ENCODE data around the gene PRKG1.

The PRKG1 gene

DNA sequence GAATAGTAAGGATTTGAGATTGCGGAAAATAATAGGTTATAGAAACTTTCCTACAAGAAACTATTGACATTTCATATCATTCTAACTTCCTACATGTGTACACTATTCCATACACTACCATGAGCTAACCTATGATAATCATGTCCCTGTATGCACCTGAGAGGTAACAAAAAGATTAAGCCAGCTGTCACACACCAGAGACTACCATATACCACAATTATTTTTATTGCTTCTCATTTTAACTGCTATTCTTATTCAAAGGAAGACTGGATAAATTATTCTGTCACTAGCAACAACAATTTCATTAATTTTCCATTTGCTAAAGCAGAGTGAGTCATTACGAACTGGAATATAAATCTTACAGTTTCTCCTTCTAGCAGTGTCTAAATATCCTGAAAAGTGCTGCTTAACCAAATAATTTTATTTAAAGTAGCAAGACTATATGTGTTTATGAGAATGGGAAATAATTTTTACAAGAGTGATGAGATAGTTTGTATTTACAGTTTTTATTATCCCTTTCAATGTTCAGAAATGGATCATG is 1004.2 kb downstream of the PRKG1 start:
- no peak for DNase-seq
- ATAC-seq (ENCODE audit: insufficient read depth, low read depth) = no peak
- Histone ChIP-seq H3K36me3 (ENCODE audit: insufficient read depth, low read length) (no peaks in the 10 kb centered on the region), H3K27me3 (ENCODE audit: insufficient read depth, low read length, poor library complexity) (no peaks in the 10 kb centered on the region), H3K9me3 (ENCODE audit: insufficient read depth, low read length, severe bottlenecking) (no peaks in the 10 kb centered on the region), H3K4me2 (ENCODE audit: insufficient read depth, low read length) (no peak overlapping the region), H3K27ac (ENCODE audit: low read length) (no peak overlapping the region), H2AFZ (ENCODE audit: low read depth, low read length) (no peak overlapping the region), H3K4me1 (ENCODE audit: insufficient read depth, low read length) (no peaks in the 10 kb centered on the region), H3K9ac (ENCODE audit: low read depth, low read length) (no peak overlapping the region), H4K20me1 (ENCODE audit: insufficient read depth, low read length) (no peaks in the 10 kb centered on the region), H3K79me2 (ENCODE audit: insufficient read depth, low read length) (no peaks in the 10 kb centered on the region), H3K4me3 (ENCODE audit: low read depth in 1 of 2, low read length in 2 of 2) (no peak overlapping the region)
- TF ChIP-seq EZH2 (IDR thresholded peaks at IDR 0.05; ENCODE audit: borderline replicate concordance, low read depth, low read length, severe bottlenecking) = no peak
- TF ChIP-seq, protein P1, sequence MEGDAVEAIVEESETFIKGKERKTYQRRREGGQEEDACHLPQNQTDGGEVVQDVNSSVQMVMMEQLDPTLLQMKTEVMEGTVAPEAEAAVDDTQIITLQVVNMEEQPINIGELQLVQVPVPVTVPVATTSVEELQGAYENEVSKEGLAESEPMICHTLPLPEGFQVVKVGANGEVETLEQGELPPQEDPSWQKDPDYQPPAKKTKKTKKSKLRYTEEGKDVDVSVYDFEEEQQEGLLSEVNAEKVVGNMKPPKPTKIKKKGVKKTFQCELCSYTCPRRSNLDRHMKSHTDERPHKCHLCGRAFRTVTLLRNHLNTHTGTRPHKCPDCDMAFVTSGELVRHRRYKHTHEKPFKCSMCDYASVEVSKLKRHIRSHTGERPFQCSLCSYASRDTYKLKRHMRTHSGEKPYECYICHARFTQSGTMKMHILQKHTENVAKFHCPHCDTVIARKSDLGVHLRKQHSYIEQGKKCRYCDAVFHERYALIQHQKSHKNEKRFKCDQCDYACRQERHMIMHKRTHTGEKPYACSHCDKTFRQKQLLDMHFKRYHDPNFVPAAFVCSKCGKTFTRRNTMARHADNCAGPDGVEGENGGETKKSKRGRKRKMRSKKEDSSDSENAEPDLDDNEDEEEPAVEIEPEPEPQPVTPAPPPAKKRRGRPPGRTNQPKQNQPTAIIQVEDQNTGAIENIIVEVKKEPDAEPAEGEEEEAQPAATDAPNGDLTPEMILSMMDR (IDR thresholded peaks at IDR 0.05; ENCODE audit: borderline replicate concordance, extremely low read depth, low read length, poor library complexity, severe bottlenecking) = no peak

DNA sequence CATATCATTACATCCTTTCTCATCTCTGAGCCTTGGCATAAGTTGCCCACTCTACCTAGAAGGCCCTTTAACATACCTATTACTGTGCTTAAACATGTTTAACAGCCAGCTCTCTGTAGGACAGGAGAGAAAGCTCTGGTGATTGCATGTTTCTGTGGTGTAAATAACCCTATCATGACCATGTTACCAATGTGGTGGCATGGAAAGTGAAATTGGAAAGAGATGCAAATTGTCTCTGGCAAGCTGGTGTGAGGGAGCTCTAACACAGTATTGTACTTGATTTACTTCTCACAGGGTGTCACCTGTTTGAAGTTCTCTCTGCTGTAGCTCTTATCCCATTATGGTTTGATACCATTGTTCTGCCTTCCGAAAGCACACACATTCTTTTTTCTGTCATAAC is 1008.0 kb downstream of the PRKG1 start:
- H3K27me3 ChIP-seq (ENCODE audit: insufficient read depth, low read length, poor library complexity) = no peaks in the 10 kb centered on the region
- no peak for TF ChIP-seq EZH2 (IDR thresholded peaks at IDR 0.05; ENCODE audit: borderline replicate concordance, low read depth, low read length, severe bottlenecking)
- TF ChIP-seq, protein P1 (IDR thresholded peaks at IDR 0.05; ENCODE audit: borderline replicate concordance, extremely low read depth, low read length, poor library complexity, severe bottlenecking) = no peak
- no peak overlapping the region for H3K4me2 ChIP-seq (ENCODE audit: insufficient read depth, low read length)
- no peaks in the 10 kb centered on the region for H3K36me3 ChIP-seq (ENCODE audit: insufficient read depth, low read length)
- no peak for ATAC-seq (ENCODE audit: insufficient read depth, low read depth)
- DNase-seq = no peak
- H4K20me1 ChIP-seq (ENCODE audit: insufficient read depth, low read length) = no peaks in the 10 kb centered on the region
- no peaks in the 10 kb centered on the region for H3K79me2 ChIP-seq (ENCODE audit: insufficient read depth, low read length)
- H2AFZ ChIP-seq (ENCODE audit: low read depth, low read length) = no peak overlapping the region
- H3K9me3 ChIP-seq (ENCODE audit: insufficient read depth, low read length, severe bottlenecking) = no peaks in the 10 kb centered on the region
- H3K9ac ChIP-seq (ENCODE audit: low read depth, low read length) = no peak overlapping the region
- no peaks in the 10 kb centered on the region for H3K4me1 ChIP-seq (ENCODE audit: insufficient read depth, low read length)
- H3K27ac ChIP-seq (ENCODE audit: low read length) = no peak overlapping the region
- H3K4me3 ChIP-seq (ENCODE audit: low read depth in 1 of 2, low read length in 2 of 2) = no peak overlapping the region

DNA sequence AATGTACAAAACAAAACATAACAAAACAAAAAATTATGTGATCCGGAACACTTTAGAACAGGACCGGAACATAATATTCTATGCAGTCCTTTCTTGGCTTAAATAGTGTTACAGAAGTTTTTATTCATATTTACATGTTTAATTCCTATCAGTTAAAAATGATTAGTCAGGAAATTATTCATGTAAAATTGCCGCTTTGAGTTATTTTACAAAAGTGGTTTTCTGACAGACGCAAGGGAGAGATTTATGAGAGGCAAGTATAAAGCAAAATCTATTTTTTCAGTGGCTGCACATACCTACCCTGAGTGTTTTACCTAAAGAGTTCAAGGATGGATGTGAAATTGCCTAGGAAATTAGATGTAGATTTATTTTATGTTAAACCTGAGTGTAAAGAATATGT is 1009.1 kb downstream of the PRKG1 start:
- TF ChIP-seq EZH2 (IDR thresholded peaks at IDR 0.05; ENCODE audit: borderline replicate concordance, low read depth, low read length, severe bottlenecking) = no peak
- TF ChIP-seq, protein P1 (IDR thresholded peaks at IDR 0.05; ENCODE audit: borderline replicate concordance, extremely low read depth, low read length, poor library complexity, severe bottlenecking) = no peak

DNA sequence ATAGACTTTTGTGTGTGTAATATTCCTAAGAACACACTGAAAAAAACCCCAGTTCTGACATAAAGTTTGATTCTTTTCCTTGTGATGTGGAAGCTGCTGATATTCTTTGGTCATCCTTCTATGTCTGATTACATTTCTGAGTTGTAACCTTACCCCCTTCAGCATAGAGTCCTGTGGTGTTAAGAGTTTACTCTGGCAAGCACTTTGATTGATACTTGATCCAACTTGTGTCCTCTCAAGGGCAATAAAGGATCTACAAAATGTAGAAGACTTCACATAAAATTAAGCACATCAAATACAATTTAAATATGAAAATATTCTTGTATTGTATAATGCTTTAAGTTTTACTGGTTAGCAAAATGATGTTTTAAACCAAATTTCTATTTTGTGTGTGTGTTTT is 1018.1 kb downstream of the PRKG1 start:
- Histone ChIP-seq H2AFZ (ENCODE audit: low read depth, low read length) (no peak overlapping the region), H3K4me2 (ENCODE audit: insufficient read depth, low read length) (no peak overlapping the region), H3K4me3 (ENCODE audit: low read depth in 1 of 2, low read length in 2 of 2) (no peak overlapping the region), H3K27me3 (ENCODE audit: insufficient read depth, low read length, poor library complexity) (no peaks in the 10 kb centered on the region), H3K27ac (ENCODE audit: low read length) (no peak overlapping the region), H3K9me3 (ENCODE audit: insufficient read depth, low read length, severe bottlenecking) (no peaks in the 10 kb centered on the region), H3K4me1 (ENCODE audit: insufficient read depth, low read length) (no peaks in the 10 kb centered on the region), H3K36me3 (ENCODE audit: insufficient read depth, low read length) (no peaks in the 10 kb centered on the region), H3K79me2 (ENCODE audit: insufficient read depth, low read length) (no peaks in the 10 kb centered on the region), H3K9ac (ENCODE audit: low read depth, low read length) (no peak overlapping the region), H4K20me1 (ENCODE audit: insufficient read depth, low read length) (no peaks in the 10 kb centered on the region)
- no peak for DNase-seq
- TF ChIP-seq, protein P1 (IDR thresholded peaks at IDR 0.05; ENCODE audit: borderline replicate concordance, extremely low read depth, low read length, poor library complexity, severe bottlenecking) = no peak
- no peak for TF ChIP-seq EZH2 (IDR thresholded peaks at IDR 0.05; ENCODE audit: borderline replicate concordance, low read depth, low read length, severe bottlenecking)
- no peak for ATAC-seq (ENCODE audit: insufficient read depth, low read depth)

More for the DNA sequence above, 1009.1 kb downstream of the PRKG1 start:
- Histone ChIP-seq H3K36me3 (ENCODE audit: insufficient read depth, low read length) (no peaks in the 10 kb centered on the region), H3K27ac (ENCODE audit: low read length) (no peak overlapping the region), H3K79me2 (ENCODE audit: insufficient read depth, low read length) (no peaks in the 10 kb centered on the region), H3K4me3 (ENCODE audit: low read depth in 1 of 2, low read length in 2 of 2) (no peak overlapping the region), H3K4me1 (ENCODE audit: insufficient read depth, low read length) (no peaks in the 10 kb centered on the region), H2AFZ (ENCODE audit: low read depth, low read length) (no peak overlapping the region), H3K9ac (ENCODE audit: low read depth, low read length) (no peak overlapping the region), H4K20me1 (ENCODE audit: insufficient read depth, low read length) (no peaks in the 10 kb centered on the region), H3K4me2 (ENCODE audit: insufficient read depth, low read length) (no peak overlapping the region), H3K27me3 (ENCODE audit: insufficient read depth, low read length, poor library complexity) (no peaks in the 10 kb centered on the region), H3K9me3 (ENCODE audit: insufficient read depth, low read length, severe bottlenecking) (no peaks in the 10 kb centered on the region)
- no peak for ATAC-seq (ENCODE audit: insufficient read depth, low read depth)
- DNase-seq = no peak
